DND-41 (cell line): ENCODE results near the gene NPRL2.

Source experiments
- CTCF ChIP-seq: IDR thresholded peaks from 2 replicates; pipeline ENCODE4 v1.5.1; 2012; ENCODE audit warnings: borderline replicate concordance, low read length, moderate library complexity, mild to moderate bottlenecking; ENCODE audit not compliant: poor library complexity, severe bottlenecking; ENCODE audit errors: extremely low read depth
- EZH2 ChIP-seq: IDR thresholded peaks from 3 replicates; pipeline ENCODE4 v1.6.1; 2012; ENCODE audit warnings: borderline replicate concordance, low read depth, mild to moderate bottlenecking, moderate library complexity, low read length, inconsistent platforms; ENCODE audit not compliant: severe bottlenecking

GRCh38 chr3:50371133-50371685 is 20.6 kb upstream of the NPRL2 start:
- no peak for TF ChIP-seq EZH2
- no peak for TF ChIP-seq CTCF
